ENCODE results near the gene DNAH7. TPM values are rescaled to one million over a fixed set of nuclear protein-coding genes. Genes with fewer than 3 reads are reported as not detected.

DNAH7 gene
- total RNA-seq, 1 donor from 2014 or later, result 0.98 TPM

GRCh38 chr2:195898505-195899191, 170.0 kb downstream of the DNAH7 start:
- H3K9me3 ChIP-seq, result no peaks in the 10 kb centered on the region
- H3K4me1 ChIP-seq, result no peaks in the 10 kb centered on the region
- intact Hi-C loops (cut with DNase I), result no loop called here
- H3K27me3 ChIP-seq, result no peaks in the 10 kb centered on the region
- H3K4me3 ChIP-seq, result no peak overlapping the region
- DNase-seq, result peak; percentile 76
- peak; percentile 64 for ATAC-seq
- no peaks in the 10 kb centered on the region for H3K36me3 ChIP-seq
- H3K27ac ChIP-seq, result no peak overlapping the region
- TF ChIP-seq CTCF (IDR thresholded peaks at IDR 0.05), result no peak

GRCh38 chr2:195891081-195891480, 177.6 kb downstream of the DNAH7 start:
- H3K36me3 ChIP-seq, result no peaks in the 10 kb centered on the region
- H3K9me3 ChIP-seq, result no peaks in the 10 kb centered on the region
- no peak overlapping the region for H3K4me3 ChIP-seq
- DNase-seq (no peak), ATAC-seq (no peak)
- H3K4me1 ChIP-seq, result no peaks in the 10 kb centered on the region
- no peak overlapping the region for H3K27ac ChIP-seq
- no peaks in the 10 kb centered on the region for H3K27me3 ChIP-seq
- intact Hi-C loops (cut with DNase I), result no loop called here
- TF ChIP-seq CTCF (IDR thresholded peaks at IDR 0.05), result no peak

GRCh38 chr2:195879153-195879552, 189.5 kb downstream of the DNAH7 start:
- intact Hi-C loops (cut with DNase I), result no loop called here
- Histone ChIP-seq H3K36me3 (no peaks in the 10 kb centered on the region), H3K27ac (no peak overlapping the region), H3K27me3 (no peaks in the 10 kb centered on the region), H3K4me3 (no peak overlapping the region), H3K9me3 (no peaks in the 10 kb centered on the region), H3K4me1 (no peaks in the 10 kb centered on the region)
- no peak for DNase-seq
- ATAC-seq, result no peak
- no peak for TF ChIP-seq CTCF (IDR thresholded peaks at IDR 0.05)

- H3K36me3 ChIP-seq, result no peaks in the 10 kb centered on the region
- intact Hi-C loops (cut with DNase I), result no loop called here
- no peak overlapping the region for H3K27ac ChIP-seq
- H3K4me1 ChIP-seq, result no peaks in the 10 kb centered on the region
- H3K9me3 ChIP-seq, result no peaks in the 10 kb centered on the region
- no peak for DNase-seq
- ATAC-seq, result no peak
- TF ChIP-seq CTCF (IDR thresholded peaks at IDR 0.05), result no peak
- H3K27me3 ChIP-seq, result no peaks in the 10 kb centered on the region
- H3K4me3 ChIP-seq, result no peak overlapping the region
Measured at GRCh38 chr2:195871326-195871725, 197.3 kb downstream of the DNAH7 start.

GRCh38 chr2:195864316-195864715, 204.3 kb downstream of the DNAH7 start:
- intact Hi-C loops (cut with DNase I), result no loop called here
- no peaks in the 10 kb centered on the region for H3K27me3 ChIP-seq
- no peak overlapping the region for H3K27ac ChIP-seq
- no peaks in the 10 kb centered on the region for H3K9me3 ChIP-seq
- H3K36me3 ChIP-seq, result no peaks in the 10 kb centered on the region
- no peak for ATAC-seq
- TF ChIP-seq CTCF (IDR thresholded peaks at IDR 0.05), result no peak
- no peak overlapping the region for H3K4me3 ChIP-seq
- no peak for DNase-seq
- H3K4me1 ChIP-seq, result no peaks in the 10 kb centered on the region

- ATAC-seq, result peak; percentile 85
- no peak for TF ChIP-seq CTCF (IDR thresholded peaks at IDR 0.05)
- Histone ChIP-seq H3K4me3 (no peak overlapping the region), H3K27ac (no peak overlapping the region), H3K9me3 (no peaks in the 10 kb centered on the region), H3K36me3 (no peaks in the 10 kb centered on the region), H3K4me1 (no peaks in the 10 kb centered on the region), H3K27me3 (no peaks in the 10 kb centered on the region)
- intact Hi-C loops (cut with DNase I), result no loop called here
- DNase-seq, result no peak
Measured at GRCh38 chr2:195863564-195863963, 205.1 kb downstream of the DNAH7 start.

Measured in upper lobe of right lung (tissue), 1 donor.